KOPT-K1 (cell line): ENCODE data around the gene DNASE2B.

ENCODE experiments used
- H3K27ac ChIP-seq: fragments of 200-600 bp; sonication (generic); 2 replicates; pipeline ENCODE4 v1.5.1; 2016; ENCODE audit warnings: antibody characterized with exemption, mild to moderate bottlenecking, low read depth, low read length; ENCODE audit not compliant: poor library complexity, severe bottlenecking
- H3K36me3 ChIP-seq: fragments of 200-600 bp; sonication (generic); 2 replicates; pipeline ENCODE4 v1.5.1; 2017; ENCODE audit warnings: antibody characterized with exemption, mild to moderate bottlenecking, low read length, moderate library complexity; ENCODE audit not compliant: insufficient read depth
- H3K9me3 ChIP-seq: fragments of 200-600 bp; sonication (generic); 2 replicates; pipeline ENCODE4 v1.5.1; 2017; ENCODE audit warnings: antibody characterized with exemption, low read length, mild to moderate bottlenecking; ENCODE audit not compliant: insufficient read depth, poor library complexity, severe bottlenecking

DNASE2B gene

GRCh38 chr1:84386716-84387479 lies 11.4 kb upstream of the DNASE2B start:
- Histone ChIP-seq H3K27ac (no peak overlapping the region), H3K9me3 (no peaks in the 10 kb centered on the region)

GRCh38 chr1:84387480-84388163 lies 10.7 kb upstream of the DNASE2B start:
- Histone ChIP-seq H3K9me3 (no peaks in the 10 kb centered on the region), H3K27ac (no peak overlapping the region)

More at GRCh38 chr1:84386716-84387479, 11.4 kb upstream of the DNASE2B start:
- no peaks in the 10 kb centered on the region for H3K36me3 ChIP-seq

GRCh38 chr1:84390226-84390625 lies 8.1 kb upstream of the DNASE2B start:
- Histone ChIP-seq H3K36me3 (no peaks in the 10 kb centered on the region), H3K9me3 (no peaks in the 10 kb centered on the region), H3K27ac (no peak overlapping the region)

More at GRCh38 chr1:84387480-84388163, 10.7 kb upstream of the DNASE2B start:
- no peaks in the 10 kb centered on the region for H3K36me3 ChIP-seq

- Histone ChIP-seq H3K36me3 (no peaks in the 10 kb centered on the region), H3K9me3 (no peaks in the 10 kb centered on the region)
These were observed 2.9 kb downstream of the DNASE2B start for GRCh38 chr1:84401156-84401555.

GRCh38 chr1:84402060-84402459 lies 3.8 kb downstream of the DNASE2B start:
- Histone ChIP-seq H3K9me3 (no peaks in the 10 kb centered on the region), H3K36me3 (no peaks in the 10 kb centered on the region), H3K27ac (no peak overlapping the region)

More at GRCh38 chr1:84401156-84401555, 2.9 kb downstream of the DNASE2B start:
- no peak overlapping the region for H3K27ac ChIP-seq

- Histone ChIP-seq H3K27ac (no peak overlapping the region), H3K9me3 (no peaks in the 10 kb centered on the region), H3K36me3 (no peaks in the 10 kb centered on the region)
These were observed 4.2 kb downstream of the DNASE2B start for GRCh38 chr1:84402501-84402900.

GRCh38 chr1:84403347-84403746 lies 5.1 kb downstream of the DNASE2B start:
- Histone ChIP-seq H3K9me3 (no peaks in the 10 kb centered on the region), H3K36me3 (no peaks in the 10 kb centered on the region)

GRCh38 chr1:84406346-84406861 lies 8.1 kb downstream of the DNASE2B start:
- Histone ChIP-seq H3K36me3 (no peaks in the 10 kb centered on the region), H3K9me3 (no peaks in the 10 kb centered on the region), H3K27ac (no peak overlapping the region)

More at GRCh38 chr1:84403347-84403746, 5.1 kb downstream of the DNASE2B start:
- no peak overlapping the region for H3K27ac ChIP-seq

- H3K27ac ChIP-seq = no peak overlapping the region
- H3K36me3 ChIP-seq = no peaks in the 10 kb centered on the region
- no peaks in the 10 kb centered on the region for H3K9me3 ChIP-seq
These were observed 9.2 kb downstream of the DNASE2B start for GRCh38 chr1:84407524-84407923.

- Histone ChIP-seq H3K27ac (no peak overlapping the region), H3K36me3 (no peaks in the 10 kb centered on the region), H3K9me3 (no peaks in the 10 kb centered on the region)
These were observed 9.7 kb downstream of the DNASE2B start for GRCh38 chr1:84407958-84408422.

GRCh38 chr1:84409888-84410287 lies 11.6 kb downstream of the DNASE2B start:
- H3K27ac ChIP-seq = no peak overlapping the region
- no peaks in the 10 kb centered on the region for H3K36me3 ChIP-seq
- H3K9me3 ChIP-seq = no peaks in the 10 kb centered on the region

- Histone ChIP-seq H3K27ac (no peak overlapping the region), H3K36me3 (no peaks in the 10 kb centered on the region), H3K9me3 (no peaks in the 10 kb centered on the region)
These were observed 12.2 kb downstream of the DNASE2B start for GRCh38 chr1:84410328-84411095.

- H3K36me3 ChIP-seq = no peaks in the 10 kb centered on the region
- H3K27ac ChIP-seq = no peak overlapping the region
- H3K9me3 ChIP-seq = no peaks in the 10 kb centered on the region
These were observed 14.1 kb downstream of the DNASE2B start for GRCh38 chr1:84412316-84412942.

GRCh38 chr1:84415396-84415795 lies 17.1 kb downstream of the DNASE2B start:
- no peak overlapping the region for H3K27ac ChIP-seq
- H3K9me3 ChIP-seq = no peaks in the 10 kb centered on the region
- H3K36me3 ChIP-seq = no peaks in the 10 kb centered on the region
